PFSK-1 (cell line): ENCODE results near the gene FOCAD.

Experiments
- POLR2AphosphoS5 ChIP-seq: IDR thresholded peaks from 2 replicates; pipeline ENCODE4 v1.6.1; 2012; ENCODE audit warnings: low read depth, mild to moderate bottlenecking, control low read depth, low read length, moderate library complexity
- REST ChIP-seq, 2 experiments: IDR thresholded peaks; 2 replicates each; pipeline versions ENCODE4 v1.6.1 to v1.8.0; 2011 to 2012; ENCODE audit warnings: low read depth in 2 of 2, low read length in 2 of 2, control low read depth in 1 of 2, inconsistent platforms in 1 of 2, mild to moderate bottlenecking in 1 of 2, moderate library complexity in 1 of 2; ENCODE audit not compliant: insufficient read depth in 1 of 2
- SIN3A ChIP-seq: IDR thresholded peaks from 2 replicates; pipeline ENCODE4 v1.6.1; 2012; ENCODE audit warnings: mild to moderate bottlenecking, low read length, moderate library complexity, borderline replicate concordance; ENCODE audit not compliant: insufficient read depth
- TAF1 ChIP-seq: IDR thresholded peaks from 2 replicates; pipeline ENCODE4 v1.6.1; 2012; ENCODE audit warnings: low read length, control low read depth, borderline replicate concordance; ENCODE audit not compliant: insufficient read depth

- TF ChIP-seq POLR2AphosphoS5 (no peak), TAF1 (no peak), REST (IDR thresholded peaks at IDR 0.05; ENCODE audit: insufficient read depth in 1 of 2, low read depth in 2 of 2, low read length in 2 of 2) (no peak), SIN3A (no peak)
These were observed 48.1 kb downstream of the FOCAD start for GRCh38 chr9:20732118-20732517.
